Measurements from ENCODE around the gene ETFRF1. TPM values are rescaled to one million over a fixed set of nuclear protein-coding genes. Genes with fewer than 3 reads are reported as not detected.

Gene ETFRF1
- total RNA-seq, 1 donor from 2014 or later: 17.9 TPM

- Mint-ChIP-seq H3K27me3 (ENCODE audit: unreplicated experiment) (no peaks in the 10 kb centered on the region), H3K4me1 (ENCODE audit: unreplicated experiment) (peaks cover 9% of the 10 kb centered on the region), H3K4me3 (ENCODE audit: unreplicated experiment) (no peak overlapping the region), H3K27ac (ENCODE audit: unreplicated experiment) (peak overlapping the region; percentile 63), H3K9me3 (ENCODE audit: unreplicated experiment) (no peaks in the 10 kb centered on the region), H3K36me3 (ENCODE audit: unreplicated experiment) (peaks cover 29% of the 10 kb centered on the region)
- peak; percentile 78 for TF ChIP-seq CTCF (IDR thresholded peaks at IDR 0.05)
- DNase-seq (ENCODE audit: extremely low spot score, unreplicated experiment): no peak
Observed at GRCh38 chr12:25241167-25242020, 46.4 kb downstream of the ETFRF1 start.

GRCh38 chr12:25242981-25243679, 48.1 kb downstream of the ETFRF1 start:
- no peak for TF ChIP-seq CTCF (IDR thresholded peaks at IDR 0.05)
- Mint-ChIP-seq H3K9me3 (ENCODE audit: unreplicated experiment) (no peaks in the 10 kb centered on the region), H3K4me1 (ENCODE audit: unreplicated experiment) (peaks cover 11% of the 10 kb centered on the region), H3K27ac (ENCODE audit: unreplicated experiment) (no peak overlapping the region), H3K4me3 (ENCODE audit: unreplicated experiment) (no peak overlapping the region), H3K36me3 (ENCODE audit: unreplicated experiment) (peaks cover 22% of the 10 kb centered on the region), H3K27me3 (ENCODE audit: unreplicated experiment) (no peaks in the 10 kb centered on the region)
- no peak for DNase-seq (ENCODE audit: extremely low spot score, unreplicated experiment)

- Mint-ChIP-seq H3K27me3 (ENCODE audit: unreplicated experiment) (no peaks in the 10 kb centered on the region), H3K27ac (ENCODE audit: unreplicated experiment) (no peak overlapping the region), H3K4me3 (ENCODE audit: unreplicated experiment) (no peak overlapping the region), H3K9me3 (ENCODE audit: unreplicated experiment) (no peaks in the 10 kb centered on the region), H3K36me3 (ENCODE audit: unreplicated experiment) (peaks cover 20% of the 10 kb centered on the region), H3K4me1 (ENCODE audit: unreplicated experiment) (peaks cover 15% of the 10 kb centered on the region)
- DNase-seq (ENCODE audit: extremely low spot score, unreplicated experiment): no peak
- no peak for TF ChIP-seq CTCF (IDR thresholded peaks at IDR 0.05)
Observed at GRCh38 chr12:25243680-25243990, 48.6 kb downstream of the ETFRF1 start.

GRCh38 chr12:25245491-25245890, 50.5 kb downstream of the ETFRF1 start:
- peaks cover 25% of the 10 kb centered on the region for H3K4me1 Mint-ChIP-seq (ENCODE audit: unreplicated experiment)
- no peak for DNase-seq (ENCODE audit: extremely low spot score, unreplicated experiment)
- peaks cover 11% of the 10 kb centered on the region for H3K36me3 Mint-ChIP-seq (ENCODE audit: unreplicated experiment)
- no peaks in the 10 kb centered on the region for H3K9me3 Mint-ChIP-seq (ENCODE audit: unreplicated experiment)
- TF ChIP-seq CTCF (IDR thresholded peaks at IDR 0.05): no peak
- no peaks in the 10 kb centered on the region for H3K27me3 Mint-ChIP-seq (ENCODE audit: unreplicated experiment)
- H3K4me3 Mint-ChIP-seq (ENCODE audit: unreplicated experiment): no peak overlapping the region
- no peak overlapping the region for H3K27ac Mint-ChIP-seq (ENCODE audit: unreplicated experiment)

GRCh38 chr12:25248137-25248536, 53.1 kb downstream of the ETFRF1 start:
- DNase-seq (ENCODE audit: extremely low spot score, unreplicated experiment): no peak
- Mint-ChIP-seq H3K9me3 (ENCODE audit: unreplicated experiment) (no peaks in the 10 kb centered on the region), H3K27ac (ENCODE audit: unreplicated experiment) (no peak overlapping the region), H3K27me3 (ENCODE audit: unreplicated experiment) (no peaks in the 10 kb centered on the region), H3K4me1 (ENCODE audit: unreplicated experiment) (peaks cover 26% of the 10 kb centered on the region), H3K4me3 (ENCODE audit: unreplicated experiment) (no peak overlapping the region), H3K36me3 (ENCODE audit: unreplicated experiment) (peaks cover 11% of the 10 kb centered on the region)
- no peak for TF ChIP-seq CTCF (IDR thresholded peaks at IDR 0.05)

Data from osteocyte (in vitro differentiated cells).